GM18868 (cell line): ENCODE data around the gene TRAM2.

ENCODE experiments used
- ATAC-seq: cut with Tn5 transposase; IDR thresholded peaks from one replicate; pipeline ENCODE4 v1.9.1; 2021; ENCODE audit warnings: mild to moderate bottlenecking, moderate library complexity; ENCODE audit not compliant: unreplicated experiment

The TRAM2 gene

DNA sequence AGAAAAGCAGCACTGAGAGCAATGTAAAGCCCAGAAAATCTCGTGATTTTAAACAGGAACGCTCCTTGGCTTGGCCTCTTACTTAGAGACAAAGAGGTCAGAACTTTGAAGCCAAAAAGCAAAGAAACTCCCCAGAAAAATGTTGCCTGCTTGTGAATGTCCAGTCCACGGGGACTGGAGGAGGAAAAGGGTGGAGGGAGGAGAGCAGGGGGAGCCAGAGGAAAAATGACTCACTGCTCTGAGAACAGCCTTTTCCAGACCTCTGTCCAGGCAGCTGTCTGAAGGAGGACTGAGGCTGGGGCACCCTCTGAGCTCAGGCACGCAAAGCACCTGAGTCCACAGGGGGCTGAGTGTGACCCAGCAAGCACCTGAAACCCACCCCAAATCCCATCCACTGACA lies 64.7 kb downstream of the TRAM2 start:
- no peak for ATAC-seq

DNA sequence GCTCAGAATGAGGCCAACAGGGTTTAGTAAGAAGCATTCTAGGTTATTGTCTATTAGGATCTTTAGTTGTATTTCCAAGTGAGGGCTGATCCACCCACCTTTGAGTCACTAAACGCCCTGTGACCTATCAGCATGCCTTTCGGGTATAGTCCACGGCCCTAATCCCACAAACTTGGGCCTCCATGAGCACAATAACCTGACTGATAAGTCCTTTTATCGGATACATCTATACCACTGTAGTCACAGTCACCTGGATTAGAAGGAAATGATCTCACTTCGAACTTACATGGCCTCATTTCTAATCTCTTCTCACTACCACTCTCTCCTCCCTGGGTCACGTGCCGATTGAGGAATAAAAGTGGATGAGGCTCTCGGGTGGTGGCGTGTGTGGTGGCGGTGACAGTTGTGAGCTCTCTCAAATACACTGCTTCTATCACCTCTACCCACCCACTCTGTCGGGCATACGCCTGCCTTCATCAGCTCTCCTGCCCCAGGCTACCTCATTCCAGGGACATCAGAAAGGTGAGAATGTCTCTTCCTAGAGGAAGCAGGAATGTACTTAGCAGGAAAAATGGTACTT lies 65.2 kb downstream of the TRAM2 start:
- ATAC-seq = no peak

DNA sequence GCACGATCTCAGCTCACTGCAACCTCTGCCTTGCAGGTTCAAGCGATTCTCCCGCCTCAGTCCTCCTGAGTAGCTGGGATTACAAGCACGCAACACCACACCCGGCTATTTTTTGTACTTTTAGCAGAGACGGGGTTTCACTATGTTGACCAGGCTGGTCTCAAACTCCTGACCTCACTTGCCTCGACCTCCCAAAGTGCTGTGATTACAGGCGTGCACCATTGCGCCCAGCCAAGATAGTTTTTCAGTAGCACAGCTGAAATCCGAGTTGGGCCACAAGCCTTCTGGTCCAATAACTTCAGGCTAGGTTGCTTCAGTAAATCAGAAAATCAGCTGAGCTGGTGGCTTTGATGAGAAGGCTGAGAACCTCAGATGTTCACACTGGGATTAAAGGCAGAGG lies 65.7 kb downstream of the TRAM2 start:
- no peak for ATAC-seq

DNA sequence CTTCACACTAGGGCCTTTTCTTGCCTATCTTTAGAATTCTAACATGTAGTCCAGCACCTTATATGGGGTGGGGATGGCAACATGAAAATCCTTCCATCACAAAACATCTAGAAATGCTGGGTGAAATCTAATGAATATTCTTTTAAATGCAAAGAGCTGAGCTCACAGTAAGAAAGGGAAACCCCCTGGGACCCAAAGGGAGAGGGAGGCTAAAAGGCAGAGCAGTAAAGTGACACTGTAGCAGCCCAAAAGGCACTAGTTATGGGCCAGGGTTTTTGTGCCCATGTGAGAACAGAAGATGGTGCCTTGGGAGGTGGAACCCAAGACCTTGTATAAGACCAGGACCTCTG lies 66.7 kb downstream of the TRAM2 start:
- no peak for ATAC-seq

DNA sequence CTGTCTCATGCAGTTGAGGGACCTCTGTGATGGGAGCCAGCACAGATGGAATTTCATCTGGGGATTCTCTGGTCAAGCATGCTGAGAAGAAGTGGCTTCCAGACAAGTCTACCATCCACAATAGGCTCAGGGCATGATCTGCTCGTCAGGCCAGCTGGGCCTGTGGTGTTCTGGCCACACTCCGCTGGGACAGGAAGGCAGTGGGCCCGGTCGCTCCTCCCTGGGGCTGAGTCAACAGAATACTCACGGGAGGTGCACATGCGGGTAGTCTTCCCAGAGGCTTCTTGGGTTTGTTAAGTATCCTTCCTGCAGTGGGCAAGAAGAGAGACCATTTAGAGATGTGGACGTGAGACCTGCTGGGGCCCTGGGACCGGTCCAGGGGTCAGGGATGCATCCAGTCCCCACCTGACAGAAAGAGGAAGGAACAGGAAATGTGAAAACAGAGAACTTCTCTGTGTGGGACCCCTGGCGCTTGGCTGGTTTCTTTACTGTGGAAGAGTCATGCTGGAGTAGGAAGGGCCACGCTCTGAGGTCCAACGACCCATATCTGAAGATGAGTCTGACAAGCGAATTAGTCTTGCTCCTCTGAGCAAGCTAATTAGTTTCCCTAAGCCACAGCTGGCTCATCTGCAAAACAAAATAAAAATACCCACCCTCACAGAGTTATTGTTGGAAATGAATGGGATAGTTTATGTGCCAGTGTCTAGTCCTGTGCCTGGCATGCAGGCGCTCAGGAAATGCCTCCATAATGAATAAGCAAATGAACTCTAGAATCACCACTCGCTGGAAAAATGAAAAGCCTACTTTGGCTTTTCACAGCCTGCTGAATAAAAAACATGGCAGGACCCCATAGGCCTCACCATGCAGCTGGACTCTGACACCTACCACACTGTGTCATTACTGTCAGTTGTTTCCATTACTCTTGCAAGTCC lies 67.3 kb downstream of the TRAM2 start:
- ATAC-seq = no peak

DNA sequence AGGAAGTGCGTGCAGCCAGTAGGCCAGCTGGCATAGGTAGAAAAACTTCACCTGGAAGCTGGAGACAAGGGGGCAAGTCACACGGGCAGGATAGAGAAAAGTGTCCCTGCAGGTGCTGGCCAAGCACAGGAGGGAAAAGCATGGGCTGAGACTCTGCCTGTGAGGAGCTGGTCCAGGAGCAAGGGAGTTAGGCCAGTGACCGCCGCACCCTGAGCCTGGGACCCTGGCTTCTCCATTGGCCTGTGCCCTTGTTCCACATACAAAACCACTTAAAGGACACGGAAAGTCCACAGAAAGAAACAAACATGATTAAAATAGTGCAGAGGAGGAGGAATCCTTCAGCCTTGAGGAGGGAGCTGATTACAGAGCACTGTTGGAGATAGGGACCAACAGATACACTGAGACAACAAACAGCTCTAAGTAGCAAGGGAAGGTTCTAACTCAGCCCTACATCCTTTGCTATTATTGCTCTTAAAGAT lies 68.6 kb downstream of the TRAM2 start:
- no peak for ATAC-seq

DNA sequence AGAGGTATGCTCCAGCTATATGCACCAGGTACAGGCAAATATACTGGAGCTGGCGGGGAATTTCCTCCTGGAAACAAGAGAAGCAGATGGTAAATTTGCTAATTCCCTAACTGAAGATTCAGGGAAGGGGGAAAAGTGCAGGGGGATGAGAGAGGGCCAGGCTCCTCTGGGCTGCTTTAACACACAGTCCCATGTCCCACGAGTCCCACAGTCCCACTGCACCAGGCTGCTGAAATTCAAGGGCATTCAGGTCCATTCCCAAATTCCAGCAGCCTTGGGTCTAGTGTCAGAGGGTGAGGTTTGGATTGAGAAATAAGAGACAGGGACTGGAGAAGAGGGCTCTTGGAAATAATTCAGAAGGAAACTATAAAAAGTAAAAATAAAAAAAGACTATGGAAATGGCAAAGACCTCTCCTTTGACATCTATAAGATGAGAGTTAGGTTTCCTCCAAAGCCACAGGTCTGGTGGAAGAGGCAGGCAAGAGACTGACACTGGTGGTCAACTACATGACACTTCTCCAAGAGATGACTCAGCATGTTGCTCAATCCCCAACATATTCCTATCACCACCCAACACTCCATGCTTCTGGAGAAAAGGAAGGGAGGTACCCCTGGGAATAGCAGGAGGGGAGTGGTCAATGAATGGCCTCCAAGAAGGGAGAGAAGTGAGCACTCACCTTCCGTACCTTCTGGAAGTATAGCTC lies 69.2 kb downstream of the TRAM2 start:
- no peak for ATAC-seq

DNA sequence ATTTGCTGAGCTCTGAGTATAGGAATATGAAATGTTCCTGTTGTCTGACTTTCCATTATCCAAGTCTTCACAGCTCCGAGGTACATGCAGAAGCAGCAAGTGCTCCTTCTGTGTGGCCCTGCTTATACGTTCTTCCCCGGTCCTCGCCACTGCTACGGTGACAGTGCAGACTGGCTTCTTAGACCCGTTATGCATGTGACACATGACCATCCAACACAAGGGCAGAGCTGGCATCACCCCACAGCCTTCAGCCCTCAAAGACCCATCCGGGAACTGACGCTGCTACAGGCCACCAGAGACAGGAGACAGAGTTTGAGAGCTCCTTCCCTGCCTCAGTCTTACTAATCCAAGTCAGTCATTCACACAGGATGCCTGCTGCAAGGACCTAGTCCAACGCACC lies 70.4 kb downstream of the TRAM2 start:
- ATAC-seq = no peak

DNA sequence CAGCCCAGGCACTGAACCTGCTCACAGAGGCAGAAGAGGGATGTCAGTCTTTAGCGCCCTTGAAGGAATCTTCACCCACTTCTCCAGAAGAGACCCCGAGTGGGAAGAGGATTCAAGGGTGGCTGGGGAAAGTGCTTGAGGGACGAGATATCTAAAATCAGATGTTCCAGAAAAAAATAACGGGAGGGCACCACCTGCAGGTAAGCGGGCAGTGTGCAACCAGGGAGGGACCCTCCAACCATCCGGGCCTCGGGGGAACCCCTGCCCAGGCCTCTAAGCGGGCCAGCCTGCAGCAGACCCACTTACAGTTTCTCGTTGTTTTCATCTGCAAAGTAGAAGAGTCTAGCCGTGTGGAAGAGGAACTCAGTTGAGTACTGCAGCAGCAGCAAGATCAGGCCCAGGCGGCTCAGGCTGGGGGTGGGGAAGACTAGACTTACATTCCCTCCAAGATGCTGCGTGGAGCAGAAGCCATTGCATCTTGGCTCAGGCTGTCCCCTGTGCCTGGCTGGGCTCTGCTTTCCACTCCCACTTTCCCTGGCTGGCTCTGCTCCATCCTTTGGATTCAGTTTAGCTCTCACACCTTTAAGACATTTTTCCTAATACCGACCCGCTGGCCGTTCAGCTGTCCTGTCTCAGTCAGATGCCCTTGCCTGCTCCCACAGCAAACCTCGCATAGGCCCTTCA lies 71.0 kb downstream of the TRAM2 start:
- ATAC-seq = no peak

DNA sequence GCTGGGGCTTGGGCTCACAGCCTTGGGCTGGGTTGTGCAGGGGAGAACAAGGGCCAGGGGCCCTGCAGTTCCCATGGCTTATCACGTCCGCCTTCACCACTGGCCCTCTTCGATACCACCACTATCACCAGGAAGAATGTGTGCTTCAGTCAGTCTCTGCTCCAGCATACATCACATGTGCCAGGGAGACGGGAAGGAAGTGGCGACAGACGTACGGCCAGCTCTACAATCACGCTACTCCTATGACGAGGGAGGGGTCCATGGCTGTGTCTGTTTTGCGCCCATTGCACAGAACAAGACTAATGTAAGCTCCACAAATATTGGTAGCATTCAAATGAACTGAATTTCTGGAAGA lies 72.1 kb downstream of the TRAM2 start:
- no peak for ATAC-seq

DNA sequence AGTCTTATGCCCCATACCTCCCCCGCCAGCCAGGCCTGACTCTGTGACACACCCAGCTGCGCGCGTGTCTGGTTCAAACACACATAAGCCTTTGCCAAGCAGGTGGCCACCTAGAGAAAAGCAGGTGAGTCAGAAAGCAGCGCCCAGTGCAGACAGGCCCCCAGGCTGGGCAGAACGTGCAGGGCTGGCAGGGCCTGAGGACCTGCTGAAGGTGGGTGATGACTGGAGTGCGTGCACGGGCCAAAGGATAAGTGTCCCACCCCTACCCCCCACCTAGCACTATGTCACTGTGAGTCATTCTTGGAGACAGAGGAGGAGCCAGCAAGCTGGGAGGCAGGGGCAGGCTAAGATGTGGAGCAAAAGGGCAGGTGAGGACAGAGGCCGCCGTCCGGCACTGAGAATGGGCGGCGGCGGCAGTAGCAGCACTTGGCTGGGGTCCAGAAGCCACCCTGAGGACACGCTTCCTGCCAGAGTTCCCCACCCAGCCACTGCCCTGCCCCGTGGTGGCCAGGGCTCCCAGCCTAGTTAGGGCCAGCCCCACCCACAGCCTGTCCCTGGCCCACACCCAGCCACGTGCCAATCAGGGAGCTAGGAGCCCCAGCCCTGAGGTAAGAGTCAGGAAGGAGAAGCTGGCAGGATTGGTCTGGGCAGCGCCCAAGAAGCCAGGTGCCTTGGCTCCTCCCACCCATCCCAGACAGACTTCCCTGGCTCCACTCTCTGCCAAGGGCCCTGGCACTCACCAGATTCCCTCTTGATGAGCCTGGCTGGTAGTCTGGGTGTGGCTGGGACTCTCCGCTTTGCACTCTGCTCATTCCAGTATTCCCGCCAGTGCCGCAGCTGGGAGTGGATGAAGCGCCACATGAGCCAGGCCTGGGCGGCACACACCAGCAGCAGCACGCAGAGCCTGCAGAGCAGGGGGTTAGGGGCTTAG lies 72.7 kb downstream of the TRAM2 start:
- no peak for ATAC-seq

DNA sequence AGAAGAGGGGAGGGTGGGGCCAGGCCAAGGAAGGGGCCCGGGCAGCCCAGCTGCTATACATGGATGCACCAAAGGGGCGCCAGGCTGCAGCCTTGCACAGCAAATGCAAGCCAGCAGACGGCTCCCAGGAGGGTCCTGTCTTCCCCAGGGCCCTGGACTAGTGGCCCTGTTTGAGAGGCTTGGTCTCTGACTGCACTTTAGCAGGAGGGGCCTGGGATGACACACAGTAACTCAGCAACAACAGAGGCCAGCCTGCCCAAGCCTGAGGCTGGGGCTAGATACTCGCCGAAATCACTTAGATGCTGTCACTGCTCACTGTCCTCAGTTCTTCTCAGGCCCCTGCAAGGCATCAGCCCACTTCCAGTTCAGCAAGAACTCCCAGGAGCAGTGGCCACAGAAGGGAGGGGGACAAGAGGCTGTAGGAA lies 73.5 kb downstream of the TRAM2 start:
- no peak for ATAC-seq

DNA sequence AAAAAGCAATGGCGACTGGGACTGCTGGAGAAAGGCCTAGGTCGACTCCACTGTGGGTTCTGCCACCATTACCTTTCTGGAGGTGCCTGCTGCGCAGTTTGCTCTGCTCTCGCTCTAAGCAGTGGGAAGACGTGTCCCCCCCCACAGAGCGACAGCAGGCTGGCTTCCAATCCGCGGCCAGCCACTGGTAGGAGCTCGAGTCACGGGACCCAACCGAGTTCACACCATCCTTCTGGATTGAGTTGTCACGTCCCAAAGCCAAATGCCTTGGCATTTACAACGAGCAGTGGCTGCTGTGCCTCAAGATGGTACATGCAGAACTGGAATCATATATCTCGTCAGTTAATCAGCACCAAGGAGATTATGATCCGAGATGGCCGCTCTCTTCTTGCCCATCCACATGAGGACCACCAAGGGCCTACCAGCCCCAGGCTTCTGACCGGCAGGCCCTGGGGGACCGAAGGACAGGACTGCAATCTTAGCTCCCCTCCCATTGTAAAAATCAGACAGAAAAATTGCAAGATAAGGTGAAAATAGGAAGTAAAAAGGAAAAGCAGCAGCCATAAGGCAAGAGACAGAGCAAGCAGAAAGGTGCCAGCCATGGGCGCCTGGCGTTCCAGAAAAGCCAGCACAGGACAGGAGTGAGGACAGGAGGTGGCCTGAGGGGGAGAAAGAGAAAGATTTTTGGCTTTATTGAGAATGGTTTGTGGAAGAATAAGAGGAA lies 74.4 kb downstream of the TRAM2 start:
- no peak for ATAC-seq

DNA sequence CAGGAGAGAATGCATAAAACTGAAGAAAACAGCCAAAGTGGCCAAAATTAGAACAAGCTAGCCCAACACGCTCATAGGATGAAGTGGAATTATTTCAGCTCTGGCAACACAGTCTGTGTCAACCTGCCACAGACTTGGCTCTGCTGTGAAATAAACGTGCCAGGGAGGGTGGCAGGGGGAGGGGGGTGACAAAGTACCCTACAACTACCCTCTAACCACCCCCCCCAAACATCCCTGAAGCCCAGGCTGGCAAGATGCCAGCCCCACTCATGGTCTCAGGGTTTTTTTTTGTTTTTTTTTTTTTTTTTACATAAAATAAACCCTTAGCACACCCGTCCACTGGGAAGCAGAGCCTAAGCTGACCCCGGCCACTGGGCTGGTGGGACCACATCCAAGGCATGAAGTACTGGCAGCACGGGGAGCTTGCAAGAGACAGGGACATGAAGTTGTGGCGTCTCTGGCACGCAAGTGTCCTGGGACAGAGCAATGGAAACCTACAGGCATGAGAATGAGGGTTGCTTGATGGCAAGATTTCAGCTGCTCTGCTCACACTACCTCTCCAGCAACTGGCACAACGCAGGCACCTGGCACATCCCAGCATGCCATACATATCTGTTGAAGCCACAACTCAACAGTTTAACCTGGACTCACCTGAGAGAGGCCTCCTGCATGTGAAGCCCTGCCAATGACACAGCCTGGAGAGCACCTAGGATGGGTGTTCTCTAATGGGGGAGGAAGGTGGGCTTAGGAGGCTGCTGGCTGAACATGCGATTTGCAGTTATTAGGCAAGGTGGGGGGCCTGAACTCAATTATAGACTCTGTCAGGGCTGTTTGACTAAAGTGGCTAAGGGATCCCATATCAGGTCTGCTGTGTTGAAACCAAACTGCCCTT lies 76.4 kb downstream of the TRAM2 start:
- ATAC-seq = no peak

DNA sequence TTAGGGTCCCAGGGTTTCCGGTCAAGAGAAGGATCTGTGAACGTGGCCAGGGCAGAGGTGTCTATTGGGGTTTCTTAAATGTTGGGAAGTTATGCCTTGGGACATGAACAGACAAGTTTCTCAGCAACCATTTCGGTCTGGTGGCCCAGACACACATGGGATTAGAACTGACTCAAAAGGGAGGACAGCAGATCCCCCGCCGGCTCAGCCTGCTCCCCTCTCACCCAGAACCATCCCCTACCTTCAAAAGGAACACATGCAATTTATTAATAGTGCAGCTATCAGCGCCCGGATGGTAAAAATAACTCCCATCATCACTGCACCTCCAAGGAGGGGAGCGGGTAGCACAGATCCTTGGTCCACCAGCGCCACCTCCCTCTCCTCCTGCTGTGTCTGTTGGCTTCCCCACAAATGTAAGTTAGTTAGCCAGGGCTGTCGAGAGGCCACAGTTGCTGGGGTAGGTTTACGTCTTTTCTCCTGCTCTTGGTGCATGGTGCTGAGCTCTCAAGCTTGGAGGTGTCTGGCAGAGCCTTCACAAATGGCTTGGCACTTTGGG lies 77.1 kb downstream of the TRAM2 start:
- no peak for ATAC-seq

DNA sequence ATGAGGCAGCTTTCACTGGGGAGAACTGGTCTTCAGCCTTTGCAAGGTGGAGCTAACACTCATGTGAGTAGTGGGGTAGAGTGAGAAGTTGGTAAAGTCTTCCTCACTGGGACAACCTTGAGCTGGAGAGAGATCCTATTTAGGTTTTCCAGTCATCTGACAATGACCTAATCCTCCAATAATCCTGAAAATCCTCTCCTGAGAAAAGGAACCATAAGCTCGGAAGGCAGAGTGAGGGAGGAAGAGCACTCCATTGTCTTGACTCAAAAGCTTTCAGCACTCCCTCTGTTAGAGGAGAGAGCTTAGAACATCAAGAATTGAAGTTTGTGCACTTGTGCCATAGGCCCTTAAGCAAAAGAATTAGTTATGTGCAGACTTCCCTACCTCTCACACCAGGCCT lies 77.8 kb downstream of the TRAM2 start:
- no peak for ATAC-seq

DNA sequence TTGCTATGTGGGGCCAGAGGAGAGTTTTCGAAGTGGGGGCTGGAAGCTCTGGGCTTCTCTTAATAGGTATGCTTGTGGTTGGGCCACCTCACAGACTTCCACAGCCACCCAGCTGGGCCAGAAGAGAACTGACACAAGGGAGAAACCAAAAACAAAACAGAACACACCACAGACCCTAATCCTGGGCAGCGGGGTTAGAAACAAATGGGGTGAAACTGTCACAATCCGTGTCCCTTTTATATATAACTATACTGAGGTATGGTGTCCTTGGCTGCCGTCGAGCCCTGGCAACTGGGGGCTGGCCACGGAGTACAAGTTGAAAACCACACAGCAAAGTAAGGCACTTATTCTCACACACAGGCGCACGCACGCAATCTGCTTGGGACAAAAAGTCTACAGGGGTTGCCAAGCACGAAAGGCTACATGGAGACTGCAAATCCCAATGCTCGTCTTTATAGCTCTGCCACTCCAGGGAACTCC lies 78.3 kb downstream of the TRAM2 start:
- ATAC-seq = peak; percentile 36
